ENCODE data around the gene BCKDK. TPM values are rescaled to one million over a fixed set of nuclear protein-coding genes. Genes with fewer than 3 reads are reported as not detected.

The BCKDK gene
- total RNA-seq, 1 experiment from 2014 or later = 57.0 TPM

DNA sequence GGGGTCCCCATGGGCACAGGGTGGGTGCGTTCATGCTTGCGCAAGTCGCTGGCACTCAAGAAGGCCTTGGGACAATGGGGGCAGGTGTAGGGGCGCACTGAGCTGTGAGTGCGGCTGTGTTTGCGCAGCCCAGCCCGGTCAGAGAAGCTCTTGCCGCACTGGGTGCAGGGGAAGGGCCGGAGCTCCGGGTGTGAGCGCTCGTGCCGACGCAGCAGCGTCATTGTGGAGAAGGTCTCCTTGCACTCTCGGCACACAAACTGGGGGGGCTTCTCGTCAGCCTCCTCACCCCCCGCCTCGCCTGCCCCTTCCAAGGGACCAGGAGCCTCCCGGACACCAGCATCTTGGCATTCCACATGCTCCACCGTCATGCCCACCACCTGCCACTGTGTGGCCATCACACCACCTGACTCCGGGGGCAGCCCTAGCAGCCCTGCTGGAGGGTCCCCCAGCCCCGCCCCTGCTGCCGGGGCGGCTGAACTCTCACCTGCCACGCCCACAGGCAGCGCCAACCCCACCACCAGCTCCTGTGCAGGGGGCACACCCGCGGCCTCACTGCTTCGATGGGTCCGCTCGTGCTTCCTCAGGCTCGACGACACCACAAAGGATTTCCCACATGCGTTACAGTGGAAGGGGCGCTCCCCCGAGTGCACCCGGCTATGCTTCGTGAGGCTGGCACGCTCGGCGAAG lies 46.9 kb upstream of the BCKDK start:
- no peak overlapping the region for H3T11ph ChIP-seq (ENCODE audit: low read length)
- TF ChIP-seq, protein P1, sequence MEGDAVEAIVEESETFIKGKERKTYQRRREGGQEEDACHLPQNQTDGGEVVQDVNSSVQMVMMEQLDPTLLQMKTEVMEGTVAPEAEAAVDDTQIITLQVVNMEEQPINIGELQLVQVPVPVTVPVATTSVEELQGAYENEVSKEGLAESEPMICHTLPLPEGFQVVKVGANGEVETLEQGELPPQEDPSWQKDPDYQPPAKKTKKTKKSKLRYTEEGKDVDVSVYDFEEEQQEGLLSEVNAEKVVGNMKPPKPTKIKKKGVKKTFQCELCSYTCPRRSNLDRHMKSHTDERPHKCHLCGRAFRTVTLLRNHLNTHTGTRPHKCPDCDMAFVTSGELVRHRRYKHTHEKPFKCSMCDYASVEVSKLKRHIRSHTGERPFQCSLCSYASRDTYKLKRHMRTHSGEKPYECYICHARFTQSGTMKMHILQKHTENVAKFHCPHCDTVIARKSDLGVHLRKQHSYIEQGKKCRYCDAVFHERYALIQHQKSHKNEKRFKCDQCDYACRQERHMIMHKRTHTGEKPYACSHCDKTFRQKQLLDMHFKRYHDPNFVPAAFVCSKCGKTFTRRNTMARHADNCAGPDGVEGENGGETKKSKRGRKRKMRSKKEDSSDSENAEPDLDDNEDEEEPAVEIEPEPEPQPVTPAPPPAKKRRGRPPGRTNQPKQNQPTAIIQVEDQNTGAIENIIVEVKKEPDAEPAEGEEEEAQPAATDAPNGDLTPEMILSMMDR (conservative IDR thresholded peaks at IDR 0.05) = no peak
- no peak overlapping the region for H2BK5ac ChIP-seq (ENCODE audit: insufficient read length, low read length)
- H3K23me2 ChIP-seq (ENCODE audit: insufficient read length, low read depth, low read length, poor library complexity, severe bottlenecking) = no peaks in the 10 kb centered on the region
- H4K20me1 ChIP-seq (ENCODE audit: control insufficient read depth, insufficient read depth, insufficient read length) = no peaks in the 10 kb centered on the region
- no CpG with 5 or more reads among the region's 42 CpGs for WGBS (ENCODE audit: extremely low coverage, insufficient read length, low lambda C conversion rate)
- no peak overlapping the region for H2BK15ac ChIP-seq (ENCODE audit: low read depth, low read length)
- no peak overlapping the region for H4K91ac ChIP-seq (ENCODE audit: insufficient read length, low read depth, low read length)
- Mint-ChIP-seq H3K36me3 (ENCODE audit: insufficient read depth in 1 of 3, low read depth in 3 of 3) (peaks cover 22 to 47% (median 40%) of the 10 kb centered on the region in 3 experiments), H3K27ac (no peak overlapping the region), H3K9me3 (no peaks in the 10 kb centered on the region), H3K27me3 (ENCODE audit: low read depth) (no peaks in the 10 kb centered on the region), H3K4me1 (peaks cover 0 to 4% of the 10 kb centered on the region in 2 experiments; a peak in 1 of 4 replicates), H3K4me3 (no peak overlapping the region)
- H3K4me1 ChIP-seq (ENCODE audit: insufficient read depth, low read length) = no peaks in the 10 kb centered on the region
- no peak overlapping the region for H4K8ac ChIP-seq (replicated peaks; ENCODE audit: insufficient read length, low read depth, low read length)
- no peak overlapping the region for H3K14ac ChIP-seq (ENCODE audit: insufficient read depth, low read length)
- no peak for DNase-seq
- no peak overlapping the region for H3K4ac ChIP-seq (ENCODE audit: low read depth, low read length)
- no peak overlapping the region for H3K56ac ChIP-seq (ENCODE audit: insufficient read length, low read depth, low read length)
- no peak overlapping the region for H2AK5ac ChIP-seq (ENCODE audit: insufficient read length, low read length)
- no peaks in the 10 kb centered on the region for H3K9me3 ChIP-seq (ENCODE audit: control insufficient read depth, low read depth, low read length)
- no peak overlapping the region for H3K4me2 ChIP-seq (ENCODE audit: insufficient read depth, insufficient read length, low read length)
- H3K23ac ChIP-seq (ENCODE audit: insufficient read length, low read depth, low read length) = no peak overlapping the region
- H3K18ac ChIP-seq (ENCODE audit: insufficient read length, low read depth, low read length) = no peak overlapping the region
- no peak overlapping the region for H4K5ac ChIP-seq (ENCODE audit: insufficient read length, low read depth, low read length)
- H3K79me1 ChIP-seq (ENCODE audit: insufficient read depth, low read depth, low read length, poor library complexity, severe bottlenecking) = no peaks in the 10 kb centered on the region
- no peak overlapping the region for H2BK20ac ChIP-seq (ENCODE audit: low read depth, low read length, poor library complexity, severe bottlenecking)
- H3K79me2 ChIP-seq (ENCODE audit: insufficient read depth, low read length) = no peaks in the 10 kb centered on the region
- no peaks in the 10 kb centered on the region for H3K27me3 ChIP-seq (ENCODE audit: insufficient read depth, low read length)
- H3K27ac ChIP-seq (ENCODE audit: insufficient read length, low read depth, low read length) = no peak overlapping the region
- no peak overlapping the region for H2BK120ac ChIP-seq (ENCODE audit: low read depth, low read length, poor library complexity, severe bottlenecking)
- H2BK12ac ChIP-seq (ENCODE audit: insufficient read length, low read depth, low read length) = no peak overlapping the region
- no peak overlapping the region for H3K9ac ChIP-seq (ENCODE audit: extremely low read depth, insufficient read length, low read length)
- no peak overlapping the region for H2AFZ ChIP-seq (ENCODE audit: low read length)

Measured in H9 (cell line).